K562 (cell line): ENCODE measurements around the gene HAS3. TPM values are rescaled to one million over a fixed set of nuclear protein-coding genes. Genes with fewer than 3 reads are reported as not detected.

ENCODE experiments used
- CCAR2 ChIP-seq: fragments of 200-400 bp; formaldehyde crosslinking; IDR thresholded peaks from 2 replicates; pipeline ENCODE4 v1.6.1; 2017; ENCODE audit warnings: mild to moderate bottlenecking, low read depth, low read length
- HNRNPLL ChIP-seq: fragments of 200-400 bp; formaldehyde crosslinking; IDR thresholded peaks from 2 replicates; pipeline ENCODE4 v1.6.1; 2017; ENCODE audit warnings: low read length, low read depth, mild to moderate bottlenecking; ENCODE audit not compliant: poor library complexity, severe bottlenecking
- PTTG1 ChIP-seq: fragments of 450-650 bp; IDR thresholded peaks from 2 replicates; pipeline ENCODE4 v1.6.1; 2016; ENCODE audit warnings: low read depth, mild to moderate bottlenecking, missing genetic modification characterization, missing compliant biosample characterization
- RUNX1 ChIP-seq: sonication (generic); IDR thresholded peaks from 2 replicates; pipeline ENCODE4 v1.6.1; 2016; ENCODE audit warnings: antibody characterized with exemption, low read depth
- SRSF9 ChIP-seq: fragments of 200-400 bp; formaldehyde crosslinking; IDR thresholded peaks from 2 replicates; pipeline ENCODE4 v1.6.1; 2017; ENCODE audit warnings: low read depth, low read length, borderline replicate concordance
- XRCC5 ChIP-seq: fragments of 200-400 bp; formaldehyde crosslinking; IDR thresholded peaks from 2 replicates; pipeline ENCODE4 v1.6.1; 2017; ENCODE audit warnings: low read depth, mild to moderate bottlenecking, low read length
- ZFP30 ChIP-seq: fragments of 250-450 bp; sonication (Bioruptor Pico); IDR thresholded peaks from 2 replicates; pipeline ENCODE4 v1.8.0; 2022; ENCODE audit warnings: moderate library complexity, mild to moderate bottlenecking, inconsistent platforms, borderline replicate concordance
- ZNF431 ChIP-seq: sonication (generic); formaldehyde crosslinking; IDR thresholded peaks from 2 replicates; pipeline ENCODE4 v1.8.0; 2022; ENCODE audit warnings: mild to moderate bottlenecking, missing genetic modification reagents
- polyA plus RNA-seq, 8 experiments: library from polyadenylated mRNA; depleted of rRNA in 4 of 8; stranded (reverse) in 5 of 8; unstranded in 3 of 8; fragments of >200 nt; fragmentation: Nextera tagmentation in 2 of 8; fragmentation: Illumina TruSeq in 1 of 8; extraction: Ambion mirVana in 2 of 8; extraction: Trizol in 1 of 8; gene quantifications; 2 replicates each; pipeline versions ENCODE4 v1.2.1 to v1.2.3, GENCODE V29; 2011 to 2014; ENCODE audit warnings: inconsistent platforms in 1 of 8, missing spikeins in 1 of 8
- total RNA-seq, 7 experiments: library from RNA; depleted of rRNA in 6 of 7; stranded (reverse); fragments of >200 nt in 6 of 7; fragmentation: Illumina TruSeq in 2 of 7; extraction: Trizol in 2 of 7; gene quantifications; 2 replicates each; pipeline versions ENCODE4 v1.2.1 to v1.2.3, GENCODE V29; 2011 to 2021; ENCODE audit warnings: low replicate concordance in 1 of 7
- TF ChIP-seq, protein P1 (sequence below): sonication (generic); formaldehyde crosslinking; IDR thresholded peaks from 2 replicates; pipeline ENCODE4 v1.5.0; 2020; ENCODE audit warnings: missing genetic modification reagents
- TF ChIP-seq, protein P2 (sequence below): fragments of 450-650 bp; formaldehyde crosslinking; IDR thresholded peaks from 2 replicates; pipeline ENCODE4 v1.4.0; 2022; ENCODE audit warnings: mild to moderate bottlenecking, moderate library complexity
- TF ChIP-seq, protein P3 (sequence below): fragments of 450-650 bp; IDR thresholded peaks from 2 replicates; pipeline ENCODE4 v1.6.1; 2016; ENCODE audit warnings: mild to moderate bottlenecking
- TF ChIP-seq, protein P4 (sequence below): fragments of 200-800 bp; sonication (Bioruptor generic); IDR thresholded peaks from 2 replicates; pipeline ENCODE4 v1.6.1; 2017; ENCODE audit warnings: missing genetic modification characterization, missing compliant biosample characterization
- TF ChIP-seq, protein P5 (sequence below): fragments of 150-350 bp; conservative IDR thresholded peaks from 2 replicates; pipeline ENCODE4 v1.6.1; 2014; ENCODE audit warnings: low read length
- TF ChIP-seq, protein P6 (sequence below): sonication (generic); formaldehyde crosslinking; IDR thresholded peaks from 2 replicates; pipeline ENCODE4 v1.8.0; 2022; ENCODE audit warnings: mild to moderate bottlenecking, missing genetic modification reagents, borderline replicate concordance

The HAS3 gene
- total and polyA plus RNA-seq, 9 of the 15 experiments (the other 6 are each of a cell fraction or from before 2014, with no cell fraction given): 0.04 to 0.33 (median 0.13) TPM; not detected in 1

DNA sequence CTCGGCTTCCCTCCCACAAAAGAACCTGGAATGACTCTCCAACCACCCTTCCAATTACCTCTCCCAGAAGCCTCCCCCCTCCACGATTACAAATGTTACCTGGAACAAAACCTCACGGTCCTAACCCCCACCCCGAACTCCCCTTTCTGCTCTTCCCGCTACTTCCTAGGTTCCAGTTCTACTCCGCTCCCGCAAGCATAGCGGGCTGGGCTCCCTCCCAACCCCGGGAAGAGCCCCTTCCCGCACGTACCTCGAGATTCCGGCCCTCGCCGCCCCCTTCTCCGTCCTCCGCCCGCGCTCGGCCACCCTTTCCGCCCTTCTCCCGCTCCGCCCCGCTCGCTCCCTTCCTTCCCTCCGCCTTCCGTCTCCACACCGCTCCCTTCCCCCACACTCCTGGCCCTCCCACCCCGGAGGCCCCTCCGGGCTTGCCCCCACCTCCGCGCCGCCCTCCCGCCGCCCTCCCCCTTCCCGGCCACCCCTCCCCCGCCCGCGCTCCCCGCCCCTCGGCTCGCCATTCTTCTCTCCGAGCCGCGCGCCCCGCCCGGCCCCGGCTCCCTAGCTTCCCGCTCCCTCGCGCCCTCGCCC lies 26.5 kb downstream of the HAS3 start (continued):
- TF ChIP-seq CCAR2 (no peak), RUNX1 (no peak), HNRNPLL (no peak), ZFP30 (no peak), PTTG1 (tag) (no peak), XRCC5 (0 out of 2 replicates have a peak, but pooled peaks have one; percentile 41), ZNF431 (no peak), SRSF9 (no peak)
- TF ChIP-seq, protein P1, sequence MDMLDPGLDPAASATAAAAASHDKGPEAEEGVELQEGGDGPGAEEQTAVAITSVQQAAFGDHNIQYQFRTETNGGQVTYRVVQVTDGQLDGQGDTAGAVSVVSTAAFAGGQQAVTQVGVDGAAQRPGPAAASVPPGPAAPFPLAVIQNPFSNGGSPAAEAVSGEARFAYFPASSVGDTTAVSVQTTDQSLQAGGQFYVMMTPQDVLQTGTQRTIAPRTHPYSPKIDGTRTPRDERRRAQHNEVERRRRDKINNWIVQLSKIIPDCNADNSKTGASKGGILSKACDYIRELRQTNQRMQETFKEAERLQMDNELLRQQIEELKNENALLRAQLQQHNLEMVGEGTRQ (CRISPR knock-in tag): no peak
- TF ChIP-seq, protein P2, sequence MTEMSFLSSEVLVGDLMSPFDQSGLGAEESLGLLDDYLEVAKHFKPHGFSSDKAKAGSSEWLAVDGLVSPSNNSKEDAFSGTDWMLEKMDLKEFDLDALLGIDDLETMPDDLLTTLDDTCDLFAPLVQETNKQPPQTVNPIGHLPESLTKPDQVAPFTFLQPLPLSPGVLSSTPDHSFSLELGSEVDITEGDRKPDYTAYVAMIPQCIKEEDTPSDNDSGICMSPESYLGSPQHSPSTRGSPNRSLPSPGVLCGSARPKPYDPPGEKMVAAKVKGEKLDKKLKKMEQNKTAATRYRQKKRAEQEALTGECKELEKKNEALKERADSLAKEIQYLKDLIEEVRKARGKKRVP (CRISPR knock-in tag): 0 out of 2 replicates have a peak, but pooled peaks have one; percentile 34
- TF ChIP-seq, protein P3, sequence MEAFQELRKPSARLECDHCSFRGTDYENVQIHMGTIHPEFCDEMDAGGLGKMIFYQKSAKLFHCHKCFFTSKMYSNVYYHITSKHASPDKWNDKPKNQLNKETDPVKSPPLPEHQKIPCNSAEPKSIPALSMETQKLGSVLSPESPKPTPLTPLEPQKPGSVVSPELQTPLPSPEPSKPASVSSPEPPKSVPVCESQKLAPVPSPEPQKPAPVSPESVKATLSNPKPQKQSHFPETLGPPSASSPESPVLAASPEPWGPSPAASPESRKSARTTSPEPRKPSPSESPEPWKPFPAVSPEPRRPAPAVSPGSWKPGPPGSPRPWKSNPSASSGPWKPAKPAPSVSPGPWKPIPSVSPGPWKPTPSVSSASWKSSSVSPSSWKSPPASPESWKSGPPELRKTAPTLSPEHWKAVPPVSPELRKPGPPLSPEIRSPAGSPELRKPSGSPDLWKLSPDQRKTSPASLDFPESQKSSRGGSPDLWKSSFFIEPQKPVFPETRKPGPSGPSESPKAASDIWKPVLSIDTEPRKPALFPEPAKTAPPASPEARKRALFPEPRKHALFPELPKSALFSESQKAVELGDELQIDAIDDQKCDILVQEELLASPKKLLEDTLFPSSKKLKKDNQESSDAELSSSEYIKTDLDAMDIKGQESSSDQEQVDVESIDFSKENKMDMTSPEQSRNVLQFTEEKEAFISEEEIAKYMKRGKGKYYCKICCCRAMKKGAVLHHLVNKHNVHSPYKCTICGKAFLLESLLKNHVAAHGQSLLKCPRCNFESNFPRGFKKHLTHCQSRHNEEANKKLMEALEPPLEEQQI: no peak
- TF ChIP-seq, protein P4, sequence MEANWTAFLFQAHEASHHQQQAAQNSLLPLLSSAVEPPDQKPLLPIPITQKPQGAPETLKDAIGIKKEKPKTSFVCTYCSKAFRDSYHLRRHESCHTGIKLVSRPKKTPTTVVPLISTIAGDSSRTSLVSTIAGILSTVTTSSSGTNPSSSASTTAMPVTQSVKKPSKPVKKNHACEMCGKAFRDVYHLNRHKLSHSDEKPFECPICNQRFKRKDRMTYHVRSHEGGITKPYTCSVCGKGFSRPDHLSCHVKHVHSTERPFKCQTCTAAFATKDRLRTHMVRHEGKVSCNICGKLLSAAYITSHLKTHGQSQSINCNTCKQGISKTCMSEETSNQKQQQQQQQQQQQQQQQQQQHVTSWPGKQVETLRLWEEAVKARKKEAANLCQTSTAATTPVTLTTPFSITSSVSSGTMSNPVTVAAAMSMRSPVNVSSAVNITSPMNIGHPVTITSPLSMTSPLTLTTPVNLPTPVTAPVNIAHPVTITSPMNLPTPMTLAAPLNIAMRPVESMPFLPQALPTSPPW (CRISPR knock-in tag): peak; percentile 98
- TF ChIP-seq, protein P5, sequence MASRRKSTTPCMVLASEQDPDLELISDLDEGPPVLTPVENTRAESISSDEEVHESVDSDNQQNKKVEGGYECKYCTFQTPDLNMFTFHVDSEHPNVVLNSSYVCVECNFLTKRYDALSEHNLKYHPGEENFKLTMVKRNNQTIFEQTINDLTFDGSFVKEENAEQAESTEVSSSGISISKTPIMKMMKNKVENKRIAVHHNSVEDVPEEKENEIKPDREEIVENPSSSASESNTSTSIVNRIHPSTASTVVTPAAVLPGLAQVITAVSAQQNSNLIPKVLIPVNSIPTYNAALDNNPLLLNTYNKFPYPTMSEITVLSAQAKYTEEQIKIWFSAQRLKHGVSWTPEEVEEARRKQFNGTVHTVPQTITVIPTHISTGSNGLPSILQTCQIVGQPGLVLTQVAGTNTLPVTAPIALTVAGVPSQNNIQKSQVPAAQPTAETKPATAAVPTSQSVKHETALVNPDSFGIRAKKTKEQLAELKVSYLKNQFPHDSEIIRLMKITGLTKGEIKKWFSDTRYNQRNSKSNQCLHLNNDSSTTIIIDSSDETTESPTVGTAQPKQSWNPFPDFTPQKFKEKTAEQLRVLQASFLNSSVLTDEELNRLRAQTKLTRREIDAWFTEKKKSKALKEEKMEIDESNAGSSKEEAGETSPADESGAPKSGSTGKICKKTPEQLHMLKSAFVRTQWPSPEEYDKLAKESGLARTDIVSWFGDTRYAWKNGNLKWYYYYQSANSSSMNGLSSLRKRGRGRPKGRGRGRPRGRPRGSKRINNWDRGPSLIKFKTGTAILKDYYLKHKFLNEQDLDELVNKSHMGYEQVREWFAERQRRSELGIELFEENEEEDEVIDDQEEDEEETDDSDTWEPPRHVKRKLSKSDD: no peak
- TF ChIP-seq, protein P6, sequence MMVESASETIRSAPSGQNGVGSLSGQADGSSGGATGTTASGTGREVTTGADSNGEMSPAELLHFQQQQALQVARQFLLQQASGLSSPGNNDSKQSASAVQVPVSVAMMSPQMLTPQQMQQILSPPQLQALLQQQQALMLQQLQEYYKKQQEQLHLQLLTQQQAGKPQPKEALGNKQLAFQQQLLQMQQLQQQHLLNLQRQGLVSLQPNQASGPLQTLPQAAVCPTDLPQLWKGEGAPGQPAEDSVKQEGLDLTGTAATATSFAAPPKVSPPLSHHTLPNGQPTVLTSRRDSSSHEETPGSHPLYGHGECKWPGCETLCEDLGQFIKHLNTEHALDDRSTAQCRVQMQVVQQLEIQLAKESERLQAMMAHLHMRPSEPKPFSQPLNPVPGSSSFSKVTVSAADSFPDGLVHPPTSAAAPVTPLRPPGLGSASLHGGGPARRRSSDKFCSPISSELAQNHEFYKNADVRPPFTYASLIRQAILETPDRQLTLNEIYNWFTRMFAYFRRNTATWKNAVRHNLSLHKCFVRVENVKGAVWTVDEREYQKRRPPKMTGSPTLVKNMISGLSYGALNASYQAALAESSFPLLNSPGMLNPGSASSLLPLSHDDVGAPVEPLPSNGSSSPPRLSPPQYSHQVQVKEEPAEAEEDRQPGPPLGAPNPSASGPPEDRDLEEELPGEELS (CRISPR knock-in tag): no peak
